Measurements from ENCODE around the gene NAPB.
"Not testable (repeated sequence)": the region's sequence is repeated elsewhere in the genome, so short reads cannot be mapped to it uniquely, and the experiment has no call there.

GRCh38 chr20:23466961-23467360 is 45.7 kb upstream of the NAPB start:
- not testable (repeated sequence) for TF ChIP-seq CTCF (IDR thresholded peaks at IDR 0.05; ENCODE audit: low read depth, low read length); POLR2A (IDR thresholded peaks at IDR 0.05; ENCODE audit: extremely low read depth, insufficient read length)
